ENCODE measurements around the gene SLC38A3. TPM values are rescaled to one million over a fixed set of nuclear protein-coding genes. Genes with fewer than 3 reads are reported as not detected.

Gene SLC38A3
- polyA plus RNA-seq (2011; rRNA removed) (0.06 and 0.11 TPM in 2 replicates), polyA minus RNA-seq (2011; rRNA and poly(A)+ RNA removed) (not detected in 2 replicates)

DNA sequence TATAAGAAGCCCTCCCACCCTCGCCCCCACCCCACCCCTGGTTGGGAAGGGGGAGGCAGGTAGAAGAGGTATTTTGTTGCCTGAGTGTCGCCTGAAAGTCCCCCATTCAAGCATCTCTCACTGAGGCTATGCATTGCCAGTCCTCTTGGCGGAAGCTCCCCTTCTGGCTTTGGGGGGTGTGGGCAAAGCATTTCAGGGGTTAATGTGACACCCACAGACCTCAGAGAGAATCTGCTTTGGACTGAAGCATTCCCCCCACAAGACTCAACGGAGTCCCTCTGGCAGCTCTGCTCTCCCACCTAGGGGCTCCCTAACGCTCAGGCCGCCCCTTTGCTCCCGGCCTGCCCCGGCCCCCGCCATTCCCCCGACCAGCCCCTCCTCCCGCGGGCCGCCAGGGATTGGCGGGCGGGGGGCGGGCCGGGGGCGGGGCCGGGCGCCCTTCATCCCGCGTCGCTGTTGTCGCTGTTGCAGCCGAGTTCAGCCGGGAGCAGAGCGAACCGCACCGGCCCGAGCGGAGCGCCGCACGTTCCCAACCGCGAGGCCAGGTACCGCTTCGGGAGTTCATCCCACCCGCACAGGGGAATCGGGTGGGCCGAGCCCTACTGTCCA is at the start of gene SLC38A3:
Gene SLC38A3 (plus strand): TSS at position 468 of the 609 bp plus-strand sequence. CDS start 8,929 bp downstream, outside the sequence.
- DNase-seq (ENCODE audit: low read depth, low spot score), result no peak
- H3K9me3 ChIP-seq (ENCODE audit: control insufficient read depth, insufficient read depth, low read length), result no peaks in the 10 kb centered on the region
- ChIA-PET CTCF (interaction anchor here (1.0 to 4.2 kb wide), 4 partner anchors 12 to 66 kb away, joined by 3 to 42 read pairs (median 13); partner anchors contain the start of gene GNAT1), POLR2A (no interaction called here)
- H3K27me3 ChIP-seq (ENCODE audit: control insufficient read depth, insufficient read depth, low read length), result peaks cover 56% of the 10 kb centered on the region
- TF ChIP-seq, protein P1, sequence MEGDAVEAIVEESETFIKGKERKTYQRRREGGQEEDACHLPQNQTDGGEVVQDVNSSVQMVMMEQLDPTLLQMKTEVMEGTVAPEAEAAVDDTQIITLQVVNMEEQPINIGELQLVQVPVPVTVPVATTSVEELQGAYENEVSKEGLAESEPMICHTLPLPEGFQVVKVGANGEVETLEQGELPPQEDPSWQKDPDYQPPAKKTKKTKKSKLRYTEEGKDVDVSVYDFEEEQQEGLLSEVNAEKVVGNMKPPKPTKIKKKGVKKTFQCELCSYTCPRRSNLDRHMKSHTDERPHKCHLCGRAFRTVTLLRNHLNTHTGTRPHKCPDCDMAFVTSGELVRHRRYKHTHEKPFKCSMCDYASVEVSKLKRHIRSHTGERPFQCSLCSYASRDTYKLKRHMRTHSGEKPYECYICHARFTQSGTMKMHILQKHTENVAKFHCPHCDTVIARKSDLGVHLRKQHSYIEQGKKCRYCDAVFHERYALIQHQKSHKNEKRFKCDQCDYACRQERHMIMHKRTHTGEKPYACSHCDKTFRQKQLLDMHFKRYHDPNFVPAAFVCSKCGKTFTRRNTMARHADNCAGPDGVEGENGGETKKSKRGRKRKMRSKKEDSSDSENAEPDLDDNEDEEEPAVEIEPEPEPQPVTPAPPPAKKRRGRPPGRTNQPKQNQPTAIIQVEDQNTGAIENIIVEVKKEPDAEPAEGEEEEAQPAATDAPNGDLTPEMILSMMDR (IDR thresholded peaks at IDR 0.05; ENCODE audit: low read depth, low read length), result no peak
- peak within 1 kb of the TSS; percentile 46 for H3K4me3 ChIP-seq (ENCODE audit: low read depth, low read length)
- no peak within 1 kb of the TSS for H3K27ac ChIP-seq (ENCODE audit: low read depth, low read length)

DNA sequence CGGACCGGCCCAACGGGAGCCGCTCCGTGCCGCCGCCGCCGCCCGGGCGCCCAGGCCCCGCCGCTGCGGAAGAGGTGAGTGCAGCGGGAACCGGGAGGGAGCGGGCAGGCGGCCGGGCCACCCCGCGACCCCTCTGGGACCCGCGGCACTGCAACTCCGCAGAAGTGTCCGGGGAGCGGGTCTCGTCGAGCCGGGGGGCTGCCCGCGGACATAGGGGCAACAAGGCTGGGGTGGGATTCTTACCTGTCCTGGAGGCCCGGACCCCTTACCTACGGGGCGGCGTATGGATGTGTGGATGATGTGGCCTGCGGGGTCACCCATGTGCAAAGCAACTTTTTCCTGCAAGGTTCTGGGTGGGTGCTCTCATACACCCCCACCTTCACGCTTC is 49.6 kb upstream of the SLC38A3 start:
- Histone ChIP-seq H3K9me3 (ENCODE audit: control insufficient read depth, insufficient read depth, low read length) (no peaks in the 10 kb centered on the region), H3K27me3 (ENCODE audit: control insufficient read depth, insufficient read depth, low read length) (peaks cover 6% of the 10 kb centered on the region), H3K27ac (ENCODE audit: low read depth, low read length) (no peak overlapping the region), H3K4me3 (ENCODE audit: low read depth, low read length) (peak overlapping the region; percentile 69)
- ChIA-PET CTCF (no interaction called here), POLR2A (interaction anchor here (1.8 kb wide), 1 partner anchor 80 kb away, joined by 6 read pairs; the partner anchor contains the start of gene GNAI2)
- TF ChIP-seq, protein P1 (IDR thresholded peaks at IDR 0.05; ENCODE audit: low read depth, low read length), result no peak
- DNase-seq (ENCODE audit: low read depth, low spot score), result no peak

DNA sequence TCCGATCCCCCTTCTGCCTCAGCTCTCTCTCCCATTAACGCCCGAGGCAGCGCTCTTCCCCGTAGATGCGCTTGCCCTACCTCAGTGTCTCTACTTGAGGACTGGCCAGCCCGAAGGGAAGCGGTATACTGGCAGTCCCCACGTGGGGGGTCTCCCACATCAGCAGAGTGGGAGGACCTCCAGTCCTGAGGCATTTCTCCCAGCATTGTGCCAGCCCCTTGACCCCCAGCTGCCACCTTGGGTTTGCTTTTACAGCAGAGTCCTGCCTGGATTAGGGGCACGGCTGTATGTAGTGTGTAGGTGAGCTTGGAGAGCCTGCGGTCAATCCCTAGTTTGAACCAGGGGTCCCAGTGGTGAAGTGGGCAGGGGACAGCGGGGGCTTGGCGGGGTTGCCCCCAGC is 49.2 kb upstream of the SLC38A3 start:
- DNase-seq (ENCODE audit: low read depth, low spot score), result no peak
- H3K27ac ChIP-seq (ENCODE audit: low read depth, low read length), result no peak overlapping the region
- POLR2A ChIA-PET, result interaction anchor here (0.8 to 1.8 kb wide), 3 partner anchors 10 to 80 kb away, joined by 3 to 8 read pairs (median 6); partner anchors contain the start of gene GNAI2
- H3K9me3 ChIP-seq (ENCODE audit: control insufficient read depth, insufficient read depth, low read length), result no peaks in the 10 kb centered on the region
- CTCF ChIA-PET, result interaction anchor here (1.0 to 1.2 kb wide), 2 partner anchors 36 to 70 kb away, joined by 4 to 6 read pairs; no protein-coding TSS in a partner anchor
- H3K4me3 ChIP-seq (ENCODE audit: low read depth, low read length), result peak overlapping the region; percentile 69
- TF ChIP-seq, protein P1 (IDR thresholded peaks at IDR 0.05; ENCODE audit: low read depth, low read length), result no peak
- peaks cover 6% of the 10 kb centered on the region for H3K27me3 ChIP-seq (ENCODE audit: control insufficient read depth, insufficient read depth, low read length)

DNA sequence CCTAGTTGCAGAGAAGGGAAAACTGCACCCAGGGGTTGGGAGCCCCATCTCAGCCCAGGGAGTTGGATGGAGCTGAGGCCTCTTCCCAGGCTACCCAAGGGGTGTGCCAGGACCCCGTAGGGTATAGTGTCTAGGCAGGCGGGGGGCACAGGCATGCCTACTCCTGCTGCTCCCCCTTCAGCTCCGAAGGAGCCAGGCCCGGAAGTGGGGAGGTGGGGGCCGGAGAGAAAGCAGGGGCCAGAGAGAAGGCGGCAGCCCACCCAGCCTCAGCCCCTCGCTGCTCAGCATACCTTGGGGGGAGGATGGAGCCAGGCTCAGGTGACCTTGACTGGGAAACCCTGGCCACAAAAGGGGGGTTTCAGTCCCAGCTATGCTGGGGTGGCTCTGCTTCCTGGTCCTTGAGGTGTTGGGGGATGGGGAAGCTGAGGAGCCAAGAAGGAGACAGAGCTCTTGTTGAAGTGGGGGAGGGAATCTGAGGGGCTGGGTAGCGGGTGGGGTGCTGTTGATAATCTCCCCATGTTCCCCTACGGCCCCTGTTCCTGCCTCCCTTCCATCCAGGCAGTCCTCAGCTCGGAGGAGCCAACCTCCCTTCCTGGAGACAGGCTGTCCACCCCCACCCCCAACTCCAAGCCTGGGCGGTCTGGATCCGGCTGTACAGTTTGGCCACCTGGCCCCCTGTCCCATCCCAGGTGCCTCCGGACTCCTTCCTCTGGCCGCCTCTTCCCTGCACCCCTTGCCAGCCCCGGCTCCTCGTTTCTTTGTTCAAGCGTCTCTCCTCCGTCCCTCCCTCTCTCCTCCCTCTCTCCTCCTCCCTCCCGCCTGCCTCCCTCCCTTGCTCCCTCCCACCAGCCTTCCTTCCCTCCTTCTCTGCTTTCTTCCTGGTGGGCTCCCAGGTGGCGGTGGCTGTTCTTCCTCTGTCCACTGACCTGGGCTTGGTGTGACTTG is 48.2 kb upstream of the SLC38A3 start:
- Histone ChIP-seq H3K9me3 (ENCODE audit: control insufficient read depth, insufficient read depth, low read length) (no peaks in the 10 kb centered on the region), H3K27me3 (ENCODE audit: control insufficient read depth, insufficient read depth, low read length) (peaks cover 6% of the 10 kb centered on the region), H3K4me3 (ENCODE audit: low read depth, low read length) (peak overlapping the region; percentile 69), H3K27ac (ENCODE audit: low read depth, low read length) (no peak overlapping the region)
- DNase-seq (ENCODE audit: low read depth, low spot score), result no peak
- TF ChIP-seq, protein P1 (IDR thresholded peaks at IDR 0.05; ENCODE audit: low read depth, low read length), result no peak
- POLR2A ChIA-PET, result interaction anchor here (0.6 to 1.8 kb wide), 6 partner anchors 9 to 343 kb away, joined by 3 to 8 read pairs (median 4); partner anchors contain the start of genes GNAI2 and UBA7
- CTCF ChIA-PET, result interaction anchor here (0.7 to 1.2 kb wide), 4 partner anchors 20 to 69 kb away, joined by 3 to 6 read pairs (median 4); no protein-coding TSS in a partner anchor
